Stimulated activated CD4-positive, alpha-beta T cell treated with anti-CD3 and anti-CD28 coated beads, Interleukin-12 subunit alpha, Interleukin-12 subunit beta, amount 100 ng/mL, for 24 hours (primary cell): ENCODE measurements around the gene HEXB.
"Not testable (repeated sequence)": the region's sequence is repeated elsewhere in the genome, so short reads cannot be mapped to it uniquely, and the experiment has no call there.

Experiments used
- DNase-seq, 2 experiments: peaks; one replicate each; pipeline ENCODE4 v3.0.0-alpha.2; 2020; ENCODE audit warnings: low read depth in 2 of 2

The HEXB gene

DNA sequence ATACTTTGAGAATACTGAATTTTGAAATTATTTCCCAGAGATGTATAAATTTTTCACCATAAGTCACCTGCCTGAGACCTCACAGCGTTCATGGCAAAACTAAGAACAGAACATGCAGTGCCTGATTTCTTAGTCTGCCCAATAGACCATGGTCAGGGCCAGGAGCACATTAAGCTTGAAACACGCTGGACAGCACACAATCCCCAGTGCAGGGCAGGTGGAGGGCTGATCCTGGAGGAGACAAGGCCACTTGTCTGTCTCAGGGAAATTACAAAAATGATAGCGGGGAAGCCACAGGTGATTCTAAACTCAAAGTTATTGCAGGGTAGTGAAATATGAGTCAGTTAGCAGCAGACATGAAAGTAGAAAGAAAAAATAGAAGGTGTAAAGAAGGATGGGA is 25.9 kb upstream of the HEXB start:
- no peak for DNase-seq

DNA sequence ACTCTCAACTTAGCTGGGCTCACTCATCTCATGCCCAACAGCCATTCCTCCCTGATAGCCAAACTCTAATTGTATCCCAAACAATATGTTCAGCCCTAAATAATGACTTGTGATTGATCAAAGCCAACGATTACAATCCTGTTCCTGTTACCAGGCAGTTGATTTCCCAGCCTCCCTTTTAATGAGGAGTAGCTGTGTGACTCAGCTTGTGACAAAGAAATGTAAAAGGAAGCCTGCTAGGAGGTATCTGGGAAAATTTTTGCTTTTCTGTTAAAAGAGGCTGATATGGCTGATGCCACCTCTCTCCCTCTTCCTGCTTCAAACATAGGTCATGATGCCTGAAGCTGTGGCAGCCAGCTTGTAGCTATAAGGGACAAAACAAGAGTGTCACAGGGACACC is 24.9 kb upstream of the HEXB start:
- no peak for DNase-seq

DNA sequence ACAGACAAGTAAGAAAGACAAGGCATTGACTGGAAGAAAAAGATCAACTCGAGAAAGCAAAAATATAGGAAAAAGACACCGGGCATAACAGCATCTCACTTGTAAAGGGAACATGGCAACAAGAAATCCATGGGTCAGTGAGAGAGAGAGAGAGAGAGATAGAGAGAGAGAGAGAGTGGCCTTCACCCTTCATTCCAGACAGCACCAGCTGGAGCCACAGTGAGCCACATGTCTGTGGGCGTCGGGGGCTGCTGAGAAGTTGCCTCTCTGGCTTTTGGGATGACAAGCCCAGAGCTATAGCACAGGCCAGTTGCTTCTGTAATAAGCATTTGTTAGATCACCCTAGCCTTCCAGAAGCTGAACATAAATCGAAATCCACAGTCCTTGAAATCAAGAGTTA is 24.2 kb upstream of the HEXB start:
- DNase-seq, result no peak

DNA sequence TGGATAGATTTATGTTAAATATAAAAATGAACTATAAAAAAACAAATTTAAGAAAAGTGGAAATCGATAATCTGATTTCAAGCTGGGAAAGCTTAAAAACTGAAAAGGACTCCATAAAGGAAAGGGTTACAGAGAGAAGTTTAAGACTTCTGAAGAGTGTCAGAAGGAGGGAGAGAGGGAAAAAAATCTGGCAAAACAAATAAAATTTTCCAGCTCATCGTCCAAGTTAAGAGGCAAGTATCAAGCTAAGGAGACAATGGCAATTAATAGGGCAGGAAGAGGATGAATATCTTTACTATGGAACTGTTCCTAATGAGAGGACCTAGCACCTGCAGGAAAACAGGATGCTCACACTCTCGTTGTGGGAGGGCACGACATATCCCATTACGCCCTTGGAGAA is 20.5 kb upstream of the HEXB start:
- DNase-seq, result no peak

DNA sequence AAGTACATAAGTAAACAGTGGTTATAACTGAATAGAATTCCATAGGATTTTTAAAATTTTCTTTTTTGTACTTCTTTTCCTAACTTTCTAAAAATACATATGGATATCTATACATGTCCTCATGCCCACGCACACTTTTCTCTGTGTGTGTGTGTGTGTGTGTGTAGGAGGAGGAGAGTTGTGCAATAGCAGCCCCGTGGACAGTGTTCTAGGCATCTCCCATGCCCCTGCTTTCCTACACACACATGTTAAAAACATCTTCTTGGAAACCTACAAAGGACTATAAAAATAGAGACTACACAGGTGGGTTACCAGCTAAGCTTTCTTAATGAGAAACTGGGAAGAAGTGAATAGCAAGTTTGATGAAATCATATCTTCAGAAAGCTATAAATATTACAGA is 19.8 kb upstream of the HEXB start:
- DNase-seq, result no peak

DNA sequence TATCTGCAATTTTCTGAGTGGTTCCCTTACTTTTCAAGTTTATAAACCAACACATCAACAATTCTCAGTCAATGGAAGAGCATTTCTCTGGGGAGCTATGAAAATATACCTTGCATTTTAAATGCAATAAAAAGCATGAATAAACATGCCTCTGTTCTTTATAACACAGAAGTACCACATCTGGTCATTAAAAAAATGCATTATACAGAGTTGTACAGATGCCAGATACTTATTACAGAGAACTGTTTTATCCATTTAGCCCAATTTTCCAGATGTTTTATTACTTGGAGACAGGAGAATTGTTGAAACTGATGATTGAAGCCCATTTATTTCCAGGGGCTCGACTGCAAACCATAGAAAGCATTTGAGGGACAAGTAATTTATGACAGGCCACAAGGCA is 19.2 kb upstream of the HEXB start:
- no peak for DNase-seq

DNA sequence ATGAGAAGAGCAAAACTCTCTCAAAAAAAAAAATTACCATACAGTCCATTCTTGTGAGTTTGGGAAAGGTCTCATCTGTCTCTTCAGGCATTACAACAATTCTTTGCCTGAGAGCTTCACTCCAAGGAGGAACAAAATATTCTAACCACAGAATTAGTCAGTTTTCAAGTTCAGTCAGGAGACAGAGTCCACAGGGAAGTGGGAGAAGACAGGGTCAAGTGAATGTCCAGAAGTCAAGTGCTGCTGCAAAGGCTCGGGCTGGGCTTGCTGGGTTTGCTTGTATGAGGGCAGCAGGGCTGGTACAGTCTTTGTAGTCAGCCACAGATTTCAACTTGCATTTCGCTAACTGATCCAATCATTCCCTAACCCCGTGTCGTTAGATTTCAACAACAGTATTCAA is 17.6 kb upstream of the HEXB start:
- no peak for DNase-seq

DNA sequence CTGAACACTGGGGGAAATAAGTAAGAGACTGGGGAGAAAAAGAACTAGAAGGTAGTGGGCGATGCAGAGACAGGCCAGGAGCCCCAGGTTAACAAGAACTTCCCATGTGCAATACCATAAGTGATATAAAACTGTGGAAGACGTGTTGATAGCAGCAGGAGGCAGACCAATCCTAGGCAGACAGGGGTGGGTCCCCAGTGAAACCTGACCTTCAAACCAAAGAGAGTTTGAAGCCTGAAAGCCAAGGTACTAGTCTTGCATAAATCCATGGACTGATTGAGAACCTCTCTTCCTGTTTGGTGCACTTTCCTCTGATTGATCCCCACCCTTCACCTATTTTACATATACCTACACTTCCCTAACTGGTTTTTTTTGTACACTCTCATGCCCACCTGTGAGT is 15.2 kb upstream of the HEXB start:
- DNase-seq, result no peak

DNA sequence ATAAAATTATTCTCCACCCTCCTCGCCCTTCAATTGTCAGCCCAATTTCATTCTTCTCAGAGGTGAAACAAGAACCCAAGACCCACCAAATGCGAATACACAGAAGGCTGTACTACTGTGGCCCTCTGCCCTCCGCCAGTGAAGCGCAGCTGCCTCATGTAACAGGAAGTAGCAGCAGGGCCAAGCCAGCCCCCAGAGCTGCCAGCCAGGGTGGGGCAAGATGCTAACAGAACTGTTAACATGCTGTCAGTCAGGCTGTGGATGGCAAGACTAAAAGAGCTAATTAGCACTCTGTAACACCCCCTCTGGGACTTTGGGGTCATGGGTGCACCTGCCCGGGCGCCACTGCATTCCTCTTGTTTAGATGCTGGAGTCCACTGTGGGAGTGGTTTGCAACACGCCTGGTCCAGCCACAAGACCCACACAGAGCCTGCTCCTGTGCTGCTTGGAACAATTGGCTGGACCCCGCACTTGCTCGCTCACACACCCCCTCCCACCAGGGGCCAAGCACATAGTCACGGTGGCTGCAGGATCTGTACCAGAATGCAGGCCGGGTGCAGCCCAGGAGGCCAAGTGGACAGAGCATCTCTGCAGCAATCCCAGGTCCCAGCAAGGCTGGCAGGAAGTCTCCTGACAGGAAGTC is 14.5 kb upstream of the HEXB start:
- DNase-seq, result no peak

DNA sequence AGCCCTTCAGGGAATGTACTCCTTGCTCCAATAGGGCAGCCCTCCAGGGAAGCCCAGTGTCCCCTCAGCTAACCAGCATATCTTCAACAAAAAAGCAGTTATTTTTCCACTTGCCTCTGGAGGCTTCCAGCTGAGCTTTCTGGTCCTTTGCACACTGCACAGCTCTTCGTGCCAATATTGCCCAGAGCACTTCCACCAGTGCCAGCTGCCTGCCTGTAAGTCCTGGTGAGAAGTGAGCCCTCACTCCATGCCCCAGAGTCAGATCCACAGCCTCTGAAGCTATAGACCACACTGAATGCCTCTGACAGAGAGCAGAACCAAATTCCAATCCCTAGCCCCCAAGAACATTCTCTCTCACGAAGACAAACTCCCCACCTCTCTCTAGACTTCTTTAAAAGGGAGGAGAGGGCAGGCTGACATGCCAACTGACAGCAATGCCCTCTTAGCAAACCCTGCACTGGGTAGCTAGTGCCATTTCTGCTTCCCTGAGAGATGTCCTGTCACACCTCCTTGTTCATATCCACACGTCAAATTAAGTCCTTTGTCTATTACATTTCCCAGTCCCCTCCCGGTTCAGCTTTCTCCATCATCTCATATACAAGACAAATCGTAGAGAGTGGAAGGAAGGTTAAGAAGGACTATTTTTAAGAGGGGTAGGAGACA is 12.7 kb upstream of the HEXB start:
- DNase-seq, result no peak

DNA sequence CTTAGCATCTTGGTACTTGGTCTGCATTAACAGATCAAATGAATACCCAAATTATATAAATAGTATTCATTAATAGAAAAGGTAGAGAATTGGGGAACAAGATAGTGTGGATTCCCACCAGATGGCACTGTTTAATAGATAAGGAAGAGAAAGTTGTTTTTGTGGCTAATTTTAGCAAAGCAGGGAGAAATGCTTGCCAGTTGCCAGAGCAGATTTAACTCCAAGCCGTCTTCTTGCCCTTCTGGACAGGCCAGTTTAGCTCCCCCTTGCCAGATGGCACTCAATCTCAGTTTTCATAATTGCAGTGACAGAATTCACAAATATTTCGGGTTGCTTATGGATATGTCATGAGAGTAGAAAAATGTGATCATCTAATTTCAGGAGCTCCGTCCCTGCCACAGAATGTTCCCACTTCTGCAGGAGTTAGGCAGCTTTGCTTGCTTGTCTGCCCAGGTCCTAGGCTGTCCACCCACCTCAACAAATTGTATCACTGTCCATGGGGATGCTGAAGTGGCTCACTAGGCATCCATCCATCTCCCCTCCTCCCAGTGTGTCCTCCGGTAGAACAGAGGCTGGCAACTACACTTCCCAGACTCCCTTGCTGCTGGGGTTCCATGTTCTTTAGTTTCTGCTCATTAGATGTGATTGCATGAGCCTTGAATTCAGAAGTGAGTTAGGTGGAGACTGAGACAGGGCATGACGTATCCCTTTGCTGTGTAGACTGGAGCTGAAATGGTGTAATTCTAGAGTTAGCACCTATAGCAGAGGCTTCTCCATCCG is 11.8 kb upstream of the HEXB start:
- no peak for DNase-seq

DNA sequence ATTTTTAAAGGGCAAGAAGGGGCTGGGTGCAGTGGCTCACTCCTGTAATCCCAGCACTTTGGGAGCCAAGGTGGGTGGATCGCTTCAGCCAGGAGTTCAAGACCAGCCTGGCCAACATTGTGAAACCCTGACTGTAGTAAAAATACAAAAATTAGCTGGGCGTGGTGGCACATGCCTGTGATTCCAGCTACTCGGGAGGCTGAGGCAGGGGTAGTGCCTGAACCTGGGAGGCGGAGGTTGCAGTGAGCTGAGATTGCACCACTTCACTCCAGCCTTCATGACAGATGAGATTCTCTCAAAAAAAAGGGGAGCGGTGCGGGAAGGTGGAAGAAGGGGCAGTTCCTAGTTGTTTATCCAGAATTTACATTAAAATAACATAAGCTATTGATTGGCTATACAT is 8.6 kb upstream of the HEXB start:
- DNase-seq, result not testable (repeated sequence)

DNA sequence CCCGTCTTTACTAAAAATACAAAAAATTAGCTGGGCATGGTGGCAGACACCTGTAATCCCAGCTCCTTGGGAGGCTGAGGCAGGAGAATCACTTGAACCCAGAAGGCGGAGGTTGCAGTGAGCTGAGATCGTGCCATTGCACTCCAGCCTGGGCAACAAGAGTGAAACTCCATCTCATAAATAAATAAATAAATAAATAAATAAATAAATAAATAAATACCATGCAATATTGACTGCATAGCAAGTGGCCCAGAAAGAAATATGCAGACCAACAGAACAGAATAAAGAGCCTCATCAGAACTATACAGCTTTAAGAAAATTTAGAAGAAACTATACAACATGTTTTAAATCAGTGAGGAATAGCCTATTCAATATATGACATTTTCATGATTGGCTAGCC is 6.9 kb upstream of the HEXB start:
- DNase-seq, result not testable (repeated sequence)

DNA sequence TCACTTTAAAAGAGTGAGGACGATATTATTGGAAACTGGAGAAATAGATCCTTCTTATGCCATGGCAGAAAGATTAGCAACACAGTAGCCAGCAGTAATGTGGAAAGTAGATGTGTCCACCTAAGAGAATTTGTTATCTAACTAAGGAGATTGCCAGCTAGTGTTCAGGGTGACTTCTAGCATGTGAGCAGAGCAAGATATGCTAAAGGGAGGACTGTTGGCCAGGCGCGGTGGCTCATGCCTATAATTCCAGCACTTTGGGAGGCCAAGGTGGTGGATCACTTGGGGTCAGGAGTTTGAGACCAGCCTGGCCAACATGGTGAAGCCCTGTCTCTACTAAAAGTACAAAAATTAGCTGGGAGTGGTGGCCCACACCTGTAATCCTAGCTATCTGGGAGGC is 5.7 kb upstream of the HEXB start:
- not testable (repeated sequence) for DNase-seq

DNA sequence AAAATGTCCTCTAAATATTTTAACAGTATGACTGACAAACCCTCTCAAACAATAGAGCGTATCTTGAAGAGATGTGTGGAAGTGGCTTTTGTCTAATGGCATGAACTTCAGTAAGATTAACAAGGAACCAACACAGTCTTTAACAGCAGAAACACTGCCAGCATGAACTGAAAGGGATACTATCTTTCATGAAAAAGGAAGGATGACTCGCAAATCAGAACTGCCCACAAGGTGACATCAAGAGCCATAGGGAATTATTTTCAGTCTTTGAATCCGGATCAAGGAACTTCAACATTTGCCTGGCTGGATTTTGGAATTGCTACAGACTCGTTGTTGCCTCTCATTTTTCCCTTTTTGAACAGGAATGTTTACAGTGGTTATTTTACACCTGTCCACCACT is 5.1 kb upstream of the HEXB start:
- DNase-seq, result no peak

DNA sequence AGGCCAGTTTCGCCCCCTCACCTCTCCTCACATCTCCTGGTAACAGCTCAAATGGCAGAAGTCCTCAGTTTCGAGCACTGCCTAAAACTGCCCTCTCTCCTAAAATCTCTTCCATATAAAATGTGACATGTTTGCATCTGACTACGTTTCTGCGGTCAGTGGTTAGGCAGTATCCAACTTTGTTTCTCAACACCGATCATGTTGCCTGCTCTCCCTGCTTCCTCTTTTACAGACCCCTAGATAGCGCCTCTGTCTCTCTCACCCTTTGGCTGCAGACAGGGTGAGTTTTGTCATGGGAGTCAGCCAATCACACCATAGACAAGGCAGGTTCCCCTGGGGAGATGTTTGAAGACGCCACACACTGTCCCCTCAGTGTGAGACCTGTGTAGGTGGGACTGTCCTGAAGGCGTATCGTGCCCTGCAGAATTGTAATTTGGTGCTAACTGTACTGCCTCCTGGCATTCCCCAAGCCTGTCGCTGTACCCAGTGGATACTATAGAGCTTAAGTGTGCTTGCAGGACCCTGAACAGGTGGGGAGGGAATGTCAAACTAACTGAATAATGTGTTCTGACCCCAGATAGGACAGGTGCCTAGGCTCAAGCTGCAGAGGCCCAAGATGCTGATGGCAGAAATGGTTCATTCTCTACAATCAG is 1.1 kb downstream of the HEXB start:
- DNase-seq, result no peak

DNA sequence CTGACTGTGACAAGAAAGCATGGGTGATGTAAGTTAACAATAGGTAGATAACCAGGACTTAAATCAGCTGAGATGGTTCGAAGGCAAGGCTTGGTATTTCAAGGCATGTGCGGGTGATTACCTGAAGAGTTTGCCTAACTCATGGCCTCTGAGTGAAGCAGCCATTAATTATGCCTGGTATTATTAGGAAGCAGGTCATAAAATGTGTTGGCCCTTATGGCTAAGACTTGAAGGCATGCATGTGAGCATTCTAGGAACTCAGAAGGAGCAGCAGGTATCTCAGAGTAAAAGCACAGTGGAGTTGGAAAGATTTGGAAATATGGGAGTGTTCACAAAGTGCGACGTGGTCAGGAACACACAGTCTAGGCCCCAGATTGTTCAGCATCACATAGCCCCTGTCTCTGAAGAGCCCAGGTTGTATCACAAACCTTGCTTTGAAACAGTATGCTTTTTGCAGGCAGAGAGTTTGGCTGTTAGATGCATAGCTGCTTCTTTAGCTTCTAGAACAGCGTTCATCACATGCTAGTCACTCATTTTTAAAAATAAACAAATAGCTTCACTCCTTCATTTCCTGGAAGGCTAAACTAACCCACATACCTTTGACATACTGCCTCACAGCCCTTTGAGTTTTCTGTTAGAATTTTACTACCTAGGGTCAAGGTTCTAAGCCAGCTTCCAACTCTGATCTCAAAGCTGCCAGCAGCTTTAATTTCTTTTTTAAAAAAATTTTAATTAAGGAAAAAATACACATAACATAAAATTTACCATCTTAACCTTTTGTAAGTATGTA is 2.1 kb downstream of the HEXB start:
- DNase-seq, result no peak

DNA sequence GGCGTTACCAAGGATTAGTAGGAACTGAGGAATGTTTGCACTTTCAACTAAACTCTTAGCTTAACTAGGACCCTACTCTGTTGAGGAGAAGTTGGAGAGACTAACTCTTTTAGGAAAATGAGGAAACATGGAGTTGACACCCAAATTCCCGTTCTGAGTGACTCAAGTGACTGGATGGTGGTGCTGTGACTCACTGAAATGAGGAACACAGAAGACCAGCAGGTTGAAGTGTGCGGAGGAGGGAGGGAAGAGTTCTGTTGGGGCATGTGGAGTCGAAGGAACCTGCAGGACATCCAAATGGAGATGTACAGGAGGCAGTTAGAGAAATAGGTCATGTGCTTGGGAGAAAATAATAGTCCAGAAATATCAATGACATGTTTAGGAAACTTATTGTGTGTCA is 8.2 kb downstream of the HEXB start:
- DNase-seq, result no peak

DNA sequence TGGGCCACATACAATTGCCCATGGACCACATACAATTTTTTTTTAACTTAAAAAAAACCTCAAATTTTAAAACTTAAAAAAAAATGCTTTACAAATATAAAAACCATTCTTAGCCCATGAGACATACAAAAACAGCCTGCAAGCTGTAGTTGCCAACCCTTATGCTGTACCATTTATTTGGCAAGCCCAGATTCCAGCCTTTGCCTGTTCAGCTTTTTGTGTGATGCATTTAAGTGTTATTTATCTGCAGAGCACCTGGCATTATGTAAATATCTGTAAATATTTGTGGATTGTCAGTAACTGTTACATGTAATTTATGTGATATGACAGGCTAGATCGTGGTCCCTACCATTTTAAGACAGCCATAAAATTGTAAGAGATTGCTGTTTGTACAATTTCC is 32.6 kb downstream of the HEXB start:
- DNase-seq, result no peak

DNA sequence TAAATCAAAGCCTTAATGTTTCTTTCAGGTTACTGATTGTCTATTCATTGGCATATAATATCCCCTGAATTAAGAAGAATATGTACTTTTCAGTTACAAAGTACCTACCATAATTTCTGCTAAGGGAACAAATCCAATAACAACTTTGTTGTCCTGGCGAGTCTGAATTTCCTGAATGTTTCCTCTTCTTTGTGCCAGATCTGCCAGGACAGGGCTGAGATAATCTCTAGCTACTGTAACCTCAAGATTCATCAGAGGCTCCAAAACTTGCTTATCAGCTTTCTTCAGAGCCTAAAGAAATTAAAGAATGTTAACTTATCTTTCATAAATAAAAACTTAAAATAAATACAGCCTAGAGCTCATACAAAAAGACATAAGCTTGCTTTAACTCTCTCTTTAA is 37.2 kb downstream of the HEXB start:
- no peak for DNase-seq

DNA sequence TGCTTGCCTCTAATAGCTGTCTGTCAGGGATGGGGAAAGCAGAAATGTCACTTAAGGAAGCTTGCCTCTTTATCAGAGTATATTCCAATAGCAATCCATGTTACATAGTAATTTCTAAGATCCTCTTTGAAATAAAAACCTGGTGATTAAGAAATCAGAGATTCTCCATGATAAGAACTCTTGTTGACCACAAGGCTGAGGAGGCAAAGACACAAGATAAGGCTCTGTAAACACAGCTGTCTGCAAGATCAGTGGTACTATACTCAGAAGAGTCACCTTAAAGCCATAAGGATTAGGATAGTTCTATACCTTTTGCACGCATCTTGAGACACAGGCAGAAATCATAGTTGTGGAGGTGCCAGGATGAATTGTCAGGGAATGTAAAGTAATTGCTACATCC is 40.3 kb downstream of the HEXB start:
- DNase-seq, result no peak

DNA sequence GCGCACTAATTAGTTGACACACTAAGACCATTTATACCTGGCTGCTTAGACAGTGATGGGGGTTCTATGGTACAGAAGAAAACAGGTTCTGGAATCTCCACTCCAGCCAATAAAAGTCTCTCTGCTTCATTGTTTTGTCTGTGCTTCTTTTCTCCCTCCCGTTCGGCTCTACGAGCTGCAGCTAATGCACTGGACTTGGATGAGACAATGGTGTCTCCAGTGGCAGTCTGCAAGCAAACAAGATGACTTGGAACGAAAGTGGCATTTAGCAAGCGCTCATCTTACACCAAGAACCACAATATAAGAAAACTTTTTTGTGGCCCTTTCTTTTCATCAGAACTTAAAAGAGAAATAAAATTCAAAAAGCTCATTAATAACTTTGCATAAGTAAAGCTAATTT is 51.7 kb downstream of the HEXB start:
- DNase-seq, result no peak
